H9 (cell line): Measurements from ENCODE around the gene ARHGEF1. TPM values are rescaled to one million over a fixed set of nuclear protein-coding genes. Genes with fewer than 3 reads are reported as not detected.

Experiments
- DNase-seq: peaks from one replicate; pipeline ENCODE4 v3.0.0-alpha.2; 2017
- H2AFZ ChIP-seq: one replicate; pipeline ENCODE4 v1.6.1; 2013; ENCODE audit warnings: mild to moderate bottlenecking, low read length, control low read depth, moderate library complexity
- H2AK5ac ChIP-seq: 2 replicates; pipeline ENCODE4 v1.6.1; 2013; ENCODE audit warnings: low read length, control low read depth, mixed read lengths; ENCODE audit not compliant: insufficient read length
- H2BK120ac ChIP-seq: one replicate; pipeline ENCODE4 v1.6.1; 2013; ENCODE audit warnings: low read depth, mild to moderate bottlenecking, low read length, control low read depth, inconsistent platforms; ENCODE audit not compliant: poor library complexity, severe bottlenecking
- H2BK12ac ChIP-seq: 2 replicates; pipeline ENCODE4 v1.6.1; 2013; ENCODE audit warnings: low read length, control low read depth, mixed read lengths, low read depth; ENCODE audit not compliant: insufficient read length
- H2BK15ac ChIP-seq: 2 replicates; pipeline ENCODE4 v1.6.1; 2013; ENCODE audit warnings: low read depth, low read length, control low read depth
- H2BK20ac ChIP-seq: one replicate; pipeline ENCODE4 v1.6.1; 2013; ENCODE audit warnings: low read depth, mild to moderate bottlenecking, low read length, control low read depth, inconsistent platforms; ENCODE audit not compliant: poor library complexity, severe bottlenecking
- H2BK5ac ChIP-seq: 2 replicates; pipeline ENCODE4 v1.6.1; 2013; ENCODE audit warnings: low read length, control low read depth, mixed read lengths; ENCODE audit not compliant: insufficient read length
- H3K14ac ChIP-seq: 2 replicates; pipeline ENCODE4 v1.6.1; 2013; ENCODE audit warnings: low read length, control low read depth; ENCODE audit not compliant: insufficient read depth
- H3K18ac ChIP-seq: 2 replicates; pipeline ENCODE4 v1.6.1; 2013; ENCODE audit warnings: low read depth, mild to moderate bottlenecking, mixed read lengths, low read length, control low read depth; ENCODE audit not compliant: insufficient read length
- H3K23ac ChIP-seq: 2 replicates; pipeline ENCODE4 v1.6.1; 2013; ENCODE audit warnings: low read length, control low read depth, mixed read lengths, low read depth; ENCODE audit not compliant: insufficient read length
- H3K23me2 ChIP-seq: 2 replicates; pipeline ENCODE4 v1.6.1; 2013; ENCODE audit warnings: low read depth, mild to moderate bottlenecking, mixed read lengths, low read length, control low read depth; ENCODE audit not compliant: insufficient read length, poor library complexity, severe bottlenecking
- H3K27ac ChIP-seq: 2 replicates; pipeline ENCODE4 v1.5.1; 2013; ENCODE audit warnings: low read length, control low read depth, mixed read lengths, low read depth; ENCODE audit not compliant: insufficient read length
- H3K27me3 ChIP-seq: 2 replicates; pipeline ENCODE4 v1.6.1; 2013; ENCODE audit warnings: low read length, control low read depth, inconsistent platforms; ENCODE audit not compliant: insufficient read depth
- H3K4ac ChIP-seq: 2 replicates; pipeline ENCODE4 v1.6.1; 2013; ENCODE audit warnings: low read depth, mild to moderate bottlenecking, control low read depth, inconsistent platforms, low read length, moderate library complexity
- H3K4me1 ChIP-seq: 2 replicates; pipeline ENCODE4 v1.6.1; 2013; ENCODE audit warnings: low read length, control low read depth, inconsistent platforms; ENCODE audit not compliant: insufficient read depth
- H3K4me2 ChIP-seq: 2 replicates; pipeline ENCODE4 v1.6.1; 2013; ENCODE audit warnings: low read length, control low read depth, mixed read lengths; ENCODE audit not compliant: insufficient read length, insufficient read depth
- H3K56ac ChIP-seq: 2 replicates; pipeline ENCODE4 v1.6.1; 2013; ENCODE audit warnings: low read depth, mild to moderate bottlenecking, mixed read lengths, low read length, control low read depth; ENCODE audit not compliant: insufficient read length
- H3K79me1 ChIP-seq: 2 replicates; pipeline ENCODE4 v1.6.1; 2013; ENCODE audit warnings: low read depth, mild to moderate bottlenecking, moderate library complexity, low read length, control low read depth, inconsistent platforms; ENCODE audit not compliant: insufficient read depth, poor library complexity, severe bottlenecking
- H3K79me2 ChIP-seq: 2 replicates; pipeline ENCODE4 v1.6.1; 2013; ENCODE audit warnings: low read length, control low read depth, inconsistent platforms; ENCODE audit not compliant: insufficient read depth
- H3K9ac ChIP-seq: 2 replicates; pipeline ENCODE4 v1.6.1; 2013; ENCODE audit warnings: low read length, control low read depth, mixed read lengths; ENCODE audit not compliant: insufficient read length; ENCODE audit errors: extremely low read depth
- H3K9me3 ChIP-seq: one replicate; pipeline ENCODE4 v1.6.1; 2013; ENCODE audit warnings: low read depth, low read length, inconsistent platforms; ENCODE audit not compliant: control insufficient read depth
- H3T11ph ChIP-seq: one replicate; pipeline ENCODE4 v1.6.1; 2013; ENCODE audit warnings: mild to moderate bottlenecking, low read length, control low read depth, inconsistent platforms
- H4K20me1 ChIP-seq: one replicate; pipeline ENCODE4 v1.6.1; 2013; ENCODE audit not compliant: control insufficient read depth, insufficient read length, insufficient read depth
- H4K5ac ChIP-seq: 2 replicates; pipeline ENCODE4 v1.6.1; 2013; ENCODE audit warnings: low read depth, mild to moderate bottlenecking, mixed read lengths, low read length, control low read depth; ENCODE audit not compliant: insufficient read length
- H4K8ac ChIP-seq: replicated peaks from 2 replicates; pipeline ENCODE4 v1.6.1; 2013; ENCODE audit warnings: low read length, control low read depth, mixed read lengths, low read depth; ENCODE audit not compliant: insufficient read length
- H4K91ac ChIP-seq: 2 replicates; pipeline ENCODE4 v1.6.1; 2013; ENCODE audit warnings: low read depth, mild to moderate bottlenecking, moderate library complexity, mixed read lengths, low read length, control low read depth; ENCODE audit not compliant: insufficient read length
- H3K27ac Mint-ChIP-seq, 3 experiments: 2 replicates in 2 of 3; 3 replicates in 1 of 3; pipeline ENCODE4 v1.8.0; 2020 to 2021; ENCODE audit warnings: mixed read lengths in 3 of 3, mild to moderate bottlenecking in 1 of 3, moderate library complexity in 1 of 3
- H3K27me3 Mint-ChIP-seq: 2 replicates; pipeline ENCODE4 v1.8.0; 2021; ENCODE audit warnings: low read depth, mild to moderate bottlenecking, moderate library complexity, mixed read lengths
- H3K36me3 Mint-ChIP-seq, 3 experiments: 2 replicates in 2 of 3; 3 replicates in 1 of 3; pipeline ENCODE4 v1.8.0; 2020 to 2021; ENCODE audit warnings: low read depth in 3 of 3, mixed read lengths in 3 of 3; ENCODE audit not compliant: insufficient read depth in 1 of 3
- H3K4me1 Mint-ChIP-seq, 2 experiments: 2 replicates each; pipeline ENCODE4 v1.8.0; 2020; ENCODE audit warnings: mixed read lengths in 2 of 2
- H3K4me3 Mint-ChIP-seq, 2 experiments: 2 replicates in 1 of 2; 3 replicates in 1 of 2; pipeline ENCODE4 v1.8.0; 2020 to 2021; ENCODE audit warnings: mild to moderate bottlenecking in 2 of 2, mixed read lengths in 2 of 2, moderate library complexity in 1 of 2
- H3K9me3 Mint-ChIP-seq, 2 experiments: 2 replicates in 1 of 2; 3 replicates in 1 of 2; pipeline ENCODE4 v1.8.0; 2020; ENCODE audit warnings: mild to moderate bottlenecking in 2 of 2, mixed read lengths in 2 of 2, moderate library complexity in 1 of 2
- WGBS: extraction: QIAGEN DNeasy Blood & Tissue Kit; methylation state at CpG from one replicate; pipeline ENCODE4 v1.1.7; 2013; ENCODE audit warnings: missing lambda C conversion rate, low lambda C conversion rate, mixed read lengths; ENCODE audit not compliant: insufficient read length; ENCODE audit errors: extremely low coverage; 5-methylcytosine and 5-hydroxymethylcytosine counted together
- total RNA-seq: library from RNA; stranded (reverse); gene quantifications from 2 replicates; pipeline ENCODE4 v1.2.1, GENCODE V29; 2021
- TF ChIP-seq, protein P1 (sequence below): fragments of 200-600 bp; sonication (generic); conservative IDR thresholded peaks from 3 replicates; pipeline ENCODE4 v1.8.0; 2021; ENCODE audit warnings: antibody characterized with exemption, mild to moderate bottlenecking

Gene ARHGEF1
- total RNA-seq, 1 experiment from 2014 or later = 50.3 TPM

DNA sequence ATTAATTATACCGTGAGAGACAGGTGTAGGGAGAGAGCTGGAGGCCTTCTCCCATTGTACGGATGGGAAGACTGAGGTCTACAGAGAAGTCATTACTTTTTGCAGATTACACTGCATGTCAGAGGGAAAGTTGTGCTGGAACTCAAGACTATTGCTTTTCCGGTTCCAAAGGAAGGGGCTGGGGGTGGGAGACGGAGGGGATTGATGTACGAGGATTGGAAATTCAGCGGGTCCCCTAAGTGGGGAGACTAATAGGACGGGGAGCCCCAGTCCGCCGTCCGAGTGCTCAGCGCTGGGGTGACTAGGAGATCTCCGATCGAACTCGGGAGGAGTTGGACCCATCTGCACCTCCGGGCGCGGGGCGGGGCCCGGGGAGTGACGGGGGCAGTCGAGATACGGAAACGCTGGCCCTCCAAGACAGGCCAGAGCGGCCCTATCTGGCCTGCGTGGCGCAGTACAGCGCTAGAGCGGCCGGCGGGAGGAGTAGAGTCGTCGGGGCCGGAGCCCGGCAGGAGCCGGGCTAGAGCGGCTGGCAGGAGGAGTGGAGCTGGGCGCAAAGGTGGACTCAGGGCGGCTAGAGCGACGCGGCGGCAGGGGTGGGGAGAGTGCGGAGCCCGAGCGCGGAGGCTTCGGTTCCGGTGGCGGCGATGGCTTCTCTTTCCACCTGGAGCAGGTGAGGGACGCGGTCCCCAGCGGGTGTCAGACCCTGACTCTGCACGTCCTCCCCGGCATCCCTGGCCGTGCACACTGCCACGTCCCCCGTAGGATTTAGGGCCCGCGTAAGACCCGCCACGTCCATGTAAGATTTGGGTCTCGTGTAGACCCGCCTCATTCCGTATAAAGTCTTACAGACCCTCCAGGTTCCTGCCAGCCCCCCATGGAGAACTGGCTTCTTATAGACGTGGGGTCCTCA is 1.1 kb downstream of the ARHGEF1 start:
- peak overlapping the region in 2 of 3 experiments; percentile 29 to 83; a peak in 4 of 7 replicates for H3K27ac Mint-ChIP-seq

More for the DNA sequence above, 1.1 kb downstream of the ARHGEF1 start:
- Histone ChIP-seq H3K23ac (no peak overlapping the region), H3K4me2 (peak overlapping the region; percentile 98), H2AFZ (no peak overlapping the region), H3K9ac (peak overlapping the region; percentile 92), H2BK12ac (no peak overlapping the region), H3K9me3 (no peaks in the 10 kb centered on the region), H3K79me2 (no peaks in the 10 kb centered on the region), H4K8ac (no peak overlapping the region), H2BK15ac (no peak overlapping the region), H3T11ph (no peak overlapping the region), H4K5ac (no peak overlapping the region), H3K27ac (no peak overlapping the region), H3K4ac (no peak overlapping the region), H3K4me1 (peaks cover 8% of the 10 kb centered on the region), H3K56ac (no peak overlapping the region), H2BK5ac (no peak overlapping the region), H3K27me3 (no peaks in the 10 kb centered on the region; the same call in 1 of the 2 replicates), H2AK5ac (no peak overlapping the region), H3K79me1 (no peaks in the 10 kb centered on the region), H2BK20ac (no peak overlapping the region), H3K18ac (no peak overlapping the region), H3K14ac (no peak overlapping the region; the same call in 1 of the 2 replicates), H3K23me2 (peaks cover 20% of the 10 kb centered on the region), H4K20me1 (no peaks in the 10 kb centered on the region), H2BK120ac (no peak overlapping the region), H4K91ac (no peak overlapping the region)
- Mint-ChIP-seq H3K4me3 (peak overlapping the region; percentile 84 to 94), H3K36me3 (peaks cover 0 to 1% (median 0%) of the 10 kb centered on the region in 3 experiments; a peak in 3 of 7 replicates), H3K27me3 (peaks cover 34% of the 10 kb centered on the region), H3K9me3 (no peaks in the 10 kb centered on the region; a peak in 1 of 5 replicates), H3K4me1 (peaks cover 27 to 50% of the 10 kb centered on the region in 2 experiments)
- TF ChIP-seq, protein P1, sequence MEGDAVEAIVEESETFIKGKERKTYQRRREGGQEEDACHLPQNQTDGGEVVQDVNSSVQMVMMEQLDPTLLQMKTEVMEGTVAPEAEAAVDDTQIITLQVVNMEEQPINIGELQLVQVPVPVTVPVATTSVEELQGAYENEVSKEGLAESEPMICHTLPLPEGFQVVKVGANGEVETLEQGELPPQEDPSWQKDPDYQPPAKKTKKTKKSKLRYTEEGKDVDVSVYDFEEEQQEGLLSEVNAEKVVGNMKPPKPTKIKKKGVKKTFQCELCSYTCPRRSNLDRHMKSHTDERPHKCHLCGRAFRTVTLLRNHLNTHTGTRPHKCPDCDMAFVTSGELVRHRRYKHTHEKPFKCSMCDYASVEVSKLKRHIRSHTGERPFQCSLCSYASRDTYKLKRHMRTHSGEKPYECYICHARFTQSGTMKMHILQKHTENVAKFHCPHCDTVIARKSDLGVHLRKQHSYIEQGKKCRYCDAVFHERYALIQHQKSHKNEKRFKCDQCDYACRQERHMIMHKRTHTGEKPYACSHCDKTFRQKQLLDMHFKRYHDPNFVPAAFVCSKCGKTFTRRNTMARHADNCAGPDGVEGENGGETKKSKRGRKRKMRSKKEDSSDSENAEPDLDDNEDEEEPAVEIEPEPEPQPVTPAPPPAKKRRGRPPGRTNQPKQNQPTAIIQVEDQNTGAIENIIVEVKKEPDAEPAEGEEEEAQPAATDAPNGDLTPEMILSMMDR = no peak
- peak; percentile 97 for DNase-seq
- no CpG with 5 or more reads among the region's 66 CpGs for WGBS
